Stimulated activated CD8-positive, alpha-beta memory T cell treated with anti-CD3 and anti-CD28 coated beads, Interleukin-15, amount 100 ng/mL, for 1 hour (primary cell): ENCODE data around the gene PARP3.
A peak's percentile ranks its signal among the peaks of the same experiment; 100 is the strongest.

ENCODE experiments used
- DNase-seq: peaks from one replicate; pipeline ENCODE4 v3.0.0-alpha.2; 2020; ENCODE audit warnings: low read depth

Gene PARP3

GRCh38 chr3:51966922-51967383 is 24.8 kb downstream of the PARP3 start:
- DNase-seq = no peak

GRCh38 chr3:51967384-51968169 is 25.4 kb downstream of the PARP3 start, which contains the start of gene PCBP4:
Gene PCBP4, minus strand, starts transcription at chr3:51967454. Its CDS starts 6,214 bp downstream, at chr3:51961240.
- DNase-seq = no peak

- no peak for DNase-seq
Observed at GRCh38 chr3:51968170-51968775, 26.1 kb downstream of the PARP3 start.

GRCh38 chr3:51968883-51969678 is 26.9 kb downstream of the PARP3 start:
- DNase-seq = no peak

GRCh38 chr3:51969841-51970240 is 27.7 kb downstream of the PARP3 start:
- DNase-seq = no peak

- no peak for DNase-seq
Observed at GRCh38 chr3:51970606-51971300, 28.6 kb downstream of the PARP3 start.

GRCh38 chr3:51971350-51971749 is 29.2 kb downstream of the PARP3 start:
- no peak for DNase-seq

- no peak for DNase-seq
Observed at GRCh38 chr3:51974277-51974962, 32.3 kb downstream of the PARP3 start.

GRCh38 chr3:51974963-51975851 is 33.0 kb downstream of the PARP3 start, which contains the start of gene ABHD14A:
Gene ABHD14A, plus strand, starts transcription at chr3:51975064. Its CDS starts 72 bp downstream, at chr3:51975136.
- DNase-seq = peak; percentile 32

GRCh38 chr3:51975852-51976549 is 33.8 kb downstream of the PARP3 start:
- DNase-seq = no peak

GRCh38 chr3:51977446-51978142 is 35.4 kb downstream of the PARP3 start:
- DNase-seq = no peak

- no peak for DNase-seq
Observed at GRCh38 chr3:51978143-51978502, 36.0 kb downstream of the PARP3 start.

GRCh38 chr3:51980253-51980652 is 38.1 kb downstream of the PARP3 start:
- DNase-seq = no peak

- DNase-seq = no peak
Observed at GRCh38 chr3:51982352-51982837, 40.2 kb downstream of the PARP3 start.

GRCh38 chr3:51982838-51983577 is 40.8 kb downstream of the PARP3 start, which contains the start of gene ACY1:
Gene ACY1, plus strand, starts transcription at chr3:51983535. Its CDS starts 530 bp downstream, at chr3:51984065.
- peak; percentile 38 for DNase-seq

- no peak for DNase-seq
Observed at GRCh38 chr3:51983578-51984268, 41.6 kb downstream of the PARP3 start.

- no peak for DNase-seq
Observed at GRCh38 chr3:51984269-51984647, 42.1 kb downstream of the PARP3 start.
